Aorta (tissue), 5 donors: ENCODE measurements around the gene INSIG2. TPM values are rescaled to one million over a fixed set of nuclear protein-coding genes. Genes with fewer than 3 reads are reported as not detected.

ENCODE experiments used
- ATAC-seq: fragments of 200-7000 bp; cut with Tn5 transposase; one replicate; pipeline ENCODE4 v1.9.1; 2022; ENCODE audit warnings: moderate library complexity; ENCODE audit not compliant: low FRiP score
- DNase-seq, 2 donors: peaks; one replicate each; pipeline ENCODE4 v3.0.0-alpha.2; 2020
- H3K27ac ChIP-seq, 2 donors: one replicate each; pipeline ENCODE4 v1.5.1; 2013; ENCODE audit warnings: low read length in 2 of 2, mild to moderate bottlenecking in 2 of 2, moderate library complexity in 2 of 2, control low read depth in 1 of 2, inconsistent platforms in 1 of 2, low read depth in 1 of 2
- H3K27me3 ChIP-seq, 2 donors: one replicate each; pipeline ENCODE4 v1.6.1; 2013; ENCODE audit warnings: control low read depth in 1 of 2, low read length in 1 of 2, mild to moderate bottlenecking in 1 of 2, moderate library complexity in 1 of 2; ENCODE audit not compliant: insufficient read depth in 2 of 2, control insufficient read depth in 1 of 2
- H3K36me3 ChIP-seq, 2 donors: one replicate each; pipeline ENCODE4 v1.6.1; 2013; ENCODE audit warnings: control low read depth in 1 of 2, low read length in 1 of 2, mild to moderate bottlenecking in 1 of 2; ENCODE audit not compliant: insufficient read depth in 2 of 2, control insufficient read depth in 1 of 2
- H3K4me1 ChIP-seq, 2 donors: one replicate each; pipeline ENCODE4 v1.6.1; 2013; ENCODE audit warnings: low read length in 2 of 2, control low read depth in 1 of 2, mild to moderate bottlenecking in 1 of 2, moderate library complexity in 1 of 2; ENCODE audit not compliant: insufficient read depth in 2 of 2, control insufficient read depth in 1 of 2
- H3K4me3 ChIP-seq, 2 donors: one replicate each; pipeline ENCODE4 v1.5.1; 2013; ENCODE audit warnings: low read length in 2 of 2, control low read depth in 1 of 2, mild to moderate bottlenecking in 1 of 2
- H3K9me3 ChIP-seq: one replicate; pipeline ENCODE4 v1.6.1; 2013; ENCODE audit warnings: mild to moderate bottlenecking, low read length; ENCODE audit not compliant: control insufficient read depth
- WGBS, 2 donors: extraction: QIAGEN DNeasy Blood & Tissue Kit; methylation state at CpG; one replicate each; pipeline ENCODE4 v1.1.7; 2013; 5-methylcytosine and 5-hydroxymethylcytosine counted together
- intact Hi-C, 2 donors: fragments of 100-400 bp; cut with DNase I; formaldehyde crosslinking; loops; one replicate each; pipeline versions ENCODE4 v1.14.2 to v1.15.0; 2022
- polyA plus RNA-seq, 2 donors: library from polyadenylated mRNA; stranded (reverse); fragments of 200-250 nt; gene quantifications; one replicate each; pipeline ENCODE4 v1.2.3, GENCODE V29; 2013
- total RNA-seq, 2 donors: library from RNA; stranded (reverse); fragmentation: NEBNext Ultra II Directional; extraction: Animal tissue kit (Norgen Biotek cat#: 25700); gene quantifications; one replicate each; pipeline ENCODE4 v1.2.1, GENCODE V29; 2021
- donor health status: healthy with polysubstance abuse.
- donor health status: Bipolar disorder and iron deficiency.
- donor health status: DM: no; HTN: no; CAD: no.
- donor health status: DM: no; HTN: no; CAD: no.
- donor health status: DM: yes; HTN: yes; CAD: no.

INSIG2 gene
- total and polyA plus RNA-seq, 4 donors, result 34.2 to 44.5 (median 39.2) TPM

- Histone ChIP-seq H3K36me3 (no peaks in the 10 kb centered on the region), H3K4me3 (no peak overlapping the region), H3K9me3 (no peaks in the 10 kb centered on the region), H3K27ac (no peak overlapping the region), H3K4me1 (no peaks in the 10 kb centered on the region), H3K27me3 (no peaks in the 10 kb centered on the region)
- DNase-seq (no peak), ATAC-seq (no peak)
- WGBS, 2 donors, result 75 to 80% methylated on average over 10 of the region's 10 CpGs
- intact Hi-C loops, result no loop called here
Measured at GRCh38 chr2:118055512-118056164, 32.6 kb upstream of the INSIG2 start.

- Histone ChIP-seq H3K4me1 (no peaks in the 10 kb centered on the region), H3K9me3 (no peaks in the 10 kb centered on the region), H3K36me3 (no peaks in the 10 kb centered on the region), H3K27me3 (no peaks in the 10 kb centered on the region), H3K27ac (no peak overlapping the region), H3K4me3 (no peak overlapping the region)
- no peak for ATAC-seq
- 54 to 57% methylated on average over 3 of the region's 3 CpGs for WGBS, 2 donors
- peak in 1 of 2 donors; percentile 52 for DNase-seq
- intact Hi-C loops, result no loop called here
Measured at GRCh38 chr2:118056165-118056534, 32.1 kb upstream of the INSIG2 start.

- H3K27ac ChIP-seq, result no peak overlapping the region
- H3K9me3 ChIP-seq, result no peaks in the 10 kb centered on the region
- no peaks in the 10 kb centered on the region for H3K4me1 ChIP-seq
- no peaks in the 10 kb centered on the region for H3K36me3 ChIP-seq
- intact Hi-C loops, result no loop called here
- H3K27me3 ChIP-seq, result peaks cover 0 to 1% of the 10 kb centered on the region in 2 donors
- 95 to 96% methylated on average over 3 of the region's 3 CpGs for WGBS, 2 donors
- no peak for ATAC-seq
- H3K4me3 ChIP-seq, result no peak overlapping the region
- DNase-seq, result no peak
Measured at GRCh38 chr2:118056801-118057200, 31.5 kb upstream of the INSIG2 start.

- Histone ChIP-seq H3K27me3 (peaks cover 0 to 1% of the 10 kb centered on the region in 2 donors), H3K4me3 (no peak overlapping the region), H3K4me1 (no peaks in the 10 kb centered on the region), H3K36me3 (no peaks in the 10 kb centered on the region), H3K9me3 (no peaks in the 10 kb centered on the region), H3K27ac (no peak overlapping the region)
- intact Hi-C loops, result no loop called here
- 54 to 61% methylated on average over 3 of the region's 3 CpGs for WGBS, 2 donors
- ATAC-seq (no peak), DNase-seq (no peak)
Measured at GRCh38 chr2:118058951-118059350, 29.3 kb upstream of the INSIG2 start.

- intact Hi-C loops, result no loop called here
- no peak overlapping the region for H3K27ac ChIP-seq
Measured at GRCh38 chr2:118059919-118060478, 28.3 kb upstream of the INSIG2 start.

GRCh38 chr2:118061135-118061955 lies 26.9 kb upstream of the INSIG2 start:
- Histone ChIP-seq H3K27ac (no peak overlapping the region), H3K9me3 (no peaks in the 10 kb centered on the region), H3K27me3 (peaks cover 0 to 1% of the 10 kb centered on the region in 2 donors), H3K4me3 (no peak overlapping the region), H3K36me3 (no peaks in the 10 kb centered on the region), H3K4me1 (no peaks in the 10 kb centered on the region)
- 72 to 75% methylated on average over 4 of the region's 4 CpGs for WGBS, 2 donors
- DNase-seq (no peak), ATAC-seq (peak; percentile 64)
- intact Hi-C loops, result no loop called here

More at GRCh38 chr2:118059919-118060478, 28.3 kb upstream of the INSIG2 start:
- H3K27me3 ChIP-seq, result peaks cover 0 to 1% of the 10 kb centered on the region in 2 donors
- 75 to 77% methylated on average over 4 of the region's 4 CpGs for WGBS, 2 donors
- H3K36me3 ChIP-seq, result no peaks in the 10 kb centered on the region
- H3K9me3 ChIP-seq, result no peaks in the 10 kb centered on the region
- DNase-seq (no peak), ATAC-seq (no peak)
- H3K4me3 ChIP-seq, result no peak overlapping the region
- no peaks in the 10 kb centered on the region for H3K4me1 ChIP-seq

GRCh38 chr2:118062048-118062447 lies 26.2 kb upstream of the INSIG2 start:
- ATAC-seq, result no peak
- intact Hi-C loops, result no loop called here
- Histone ChIP-seq H3K27me3 (peaks cover 0 to 1% of the 10 kb centered on the region in 2 donors), H3K4me3 (no peak overlapping the region), H3K9me3 (no peaks in the 10 kb centered on the region), H3K4me1 (no peaks in the 10 kb centered on the region), H3K36me3 (no peaks in the 10 kb centered on the region), H3K27ac (no peak overlapping the region)
- DNase-seq, result no peak

GRCh38 chr2:118062669-118063068 lies 25.6 kb upstream of the INSIG2 start:
- Histone ChIP-seq H3K4me3 (no peak overlapping the region), H3K36me3 (no peaks in the 10 kb centered on the region), H3K4me1 (no peaks in the 10 kb centered on the region), H3K27me3 (peaks cover 0 to 1% of the 10 kb centered on the region in 2 donors), H3K9me3 (no peaks in the 10 kb centered on the region), H3K27ac (no peak overlapping the region)
- WGBS, 2 donors, result 65 to 67% methylated on average over 2 of the region's 2 CpGs
- DNase-seq (no peak), ATAC-seq (no peak)
- intact Hi-C loops, result no loop called here
